Measurements from ENCODE around the gene NOP53.

DNA sequence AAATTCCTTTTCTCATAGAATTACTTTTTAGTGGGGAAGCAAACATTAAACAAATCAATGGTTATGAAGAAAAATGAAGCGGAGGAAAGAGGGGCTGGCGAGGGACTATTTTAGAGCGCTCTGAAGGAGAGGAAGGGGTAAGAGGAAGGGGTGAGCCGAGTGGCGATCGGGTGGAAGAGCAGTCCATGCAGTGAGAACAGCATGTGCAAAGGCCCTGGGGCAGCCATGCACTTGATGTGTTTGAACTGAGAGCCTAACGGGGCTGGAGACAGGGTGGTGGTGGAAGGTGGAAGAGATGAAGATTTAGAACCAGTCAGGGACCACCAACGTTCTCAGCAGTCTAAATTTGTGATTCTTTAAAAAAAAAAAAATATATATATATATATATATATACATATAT, 14.4 kb upstream of the NOP53 start:
- TF ChIP-seq, protein P1, sequence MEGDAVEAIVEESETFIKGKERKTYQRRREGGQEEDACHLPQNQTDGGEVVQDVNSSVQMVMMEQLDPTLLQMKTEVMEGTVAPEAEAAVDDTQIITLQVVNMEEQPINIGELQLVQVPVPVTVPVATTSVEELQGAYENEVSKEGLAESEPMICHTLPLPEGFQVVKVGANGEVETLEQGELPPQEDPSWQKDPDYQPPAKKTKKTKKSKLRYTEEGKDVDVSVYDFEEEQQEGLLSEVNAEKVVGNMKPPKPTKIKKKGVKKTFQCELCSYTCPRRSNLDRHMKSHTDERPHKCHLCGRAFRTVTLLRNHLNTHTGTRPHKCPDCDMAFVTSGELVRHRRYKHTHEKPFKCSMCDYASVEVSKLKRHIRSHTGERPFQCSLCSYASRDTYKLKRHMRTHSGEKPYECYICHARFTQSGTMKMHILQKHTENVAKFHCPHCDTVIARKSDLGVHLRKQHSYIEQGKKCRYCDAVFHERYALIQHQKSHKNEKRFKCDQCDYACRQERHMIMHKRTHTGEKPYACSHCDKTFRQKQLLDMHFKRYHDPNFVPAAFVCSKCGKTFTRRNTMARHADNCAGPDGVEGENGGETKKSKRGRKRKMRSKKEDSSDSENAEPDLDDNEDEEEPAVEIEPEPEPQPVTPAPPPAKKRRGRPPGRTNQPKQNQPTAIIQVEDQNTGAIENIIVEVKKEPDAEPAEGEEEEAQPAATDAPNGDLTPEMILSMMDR (IDR thresholded peaks at IDR 0.05) = no peak
- TF ChIP-seq EP300 (IDR thresholded peaks at IDR 0.05) = no peak

Data from stomach (tissue), 4 donors.